Heart right ventricle (tissue), 16 donors: ENCODE measurements around the gene UCKL1. TPM values are rescaled to one million over a fixed set of nuclear protein-coding genes. Genes with fewer than 3 reads are reported as not detected.

Experiments
- ATAC-seq, 8 donors: fragments of 200-7000 bp; cut with Tn5 transposase; one replicate each; pipeline ENCODE4 v1.9.1; 2020; ENCODE audit warnings: mild to moderate bottlenecking in 8 of 8, moderate library complexity in 8 of 8, moderate number of reproducible peaks in 1 of 8
- DNase-seq, 2 donors: peaks; one replicate each; pipeline ENCODE4 v3.0.0-alpha.2; 2020
- H3K27ac ChIP-seq, 10 donors: fragments of 200-600 bp; sonication (generic) in 2 of 10; one replicate each; pipeline versions ENCODE4 v1.5.0 to v1.8.0; 2020 to 2022; ENCODE audit warnings: mild to moderate bottlenecking in 3 of 10
- H3K27me3 ChIP-seq, 7 donors: fragments of 200-600 bp; one replicate each; pipeline ENCODE4 v1.8.0; 2021 to 2022; ENCODE audit warnings: mild to moderate bottlenecking in 2 of 7
- H3K36me3 ChIP-seq, 9 donors: fragments of 200-600 bp; sonication (generic) in 1 of 9; one replicate each; pipeline versions ENCODE4 v1.5.0 to v1.8.0; 2020 to 2022; ENCODE audit warnings: mild to moderate bottlenecking in 2 of 9
- H3K4me1 ChIP-seq, 9 donors: fragments of 200-600 bp; sonication (generic) in 1 of 9; one replicate each; pipeline versions ENCODE4 v1.5.0 to v1.8.0; 2020 to 2022; ENCODE audit warnings: mild to moderate bottlenecking in 4 of 9
- H3K4me3 ChIP-seq, 10 donors: fragments of 200-600 bp; sonication (generic) in 2 of 10; one replicate each; pipeline versions ENCODE4 v1.5.0 to v1.8.0; 2020 to 2022; ENCODE audit warnings: mild to moderate bottlenecking in 7 of 10, moderate library complexity in 2 of 10
- H3K9me3 ChIP-seq, 11 donors: fragments of 200-600 bp in 10 of 11; sonication (generic) in 2 of 11; one replicate each; pipeline versions ENCODE4 v1.5.0 to v1.8.0; 2013 to 2022; ENCODE audit warnings: mild to moderate bottlenecking in 2 of 11, control low read depth in 1 of 11, moderate library complexity in 1 of 11
- CTCF ChIP-seq, 9 donors: fragments of 200-600 bp; sonication (generic) in 2 of 9; IDR thresholded peaks; one replicate each; pipeline versions ENCODE4 v1.5.0 to v1.8.0; 2021 to 2022; ENCODE audit warnings: antibody characterized with exemption in 9 of 9, mild to moderate bottlenecking in 5 of 9, moderate library complexity in 1 of 9
- WGBS, 2 donors: extraction: QIAGEN DNeasy Blood & Tissue Kit; methylation state at CpG; one replicate each; pipeline ENCODE4 v1.1.7; 2013; ENCODE audit warnings: inconsistent platforms in 1 of 2; 5-methylcytosine and 5-hydroxymethylcytosine counted together
- intact Hi-C, 10 donors: fragments of 100-400 bp; cut with DNase I; formaldehyde crosslinking; loops; one replicate each; pipeline versions ENCODE4 v1.11.1 to v1.14.2; 2022
- polyA plus RNA-seq, 2 donors: library from polyadenylated mRNA; stranded (reverse); fragments of 200-250 nt; gene quantifications; one replicate each; pipeline ENCODE4 v1.2.3, GENCODE V29; 2013
- total RNA-seq, 10 donors: library from RNA; stranded (reverse); fragmentation: NEBNext Ultra II Directional in 3 of 10; extraction: Animal tissue kit (Norgen Biotek cat#: 25700) in 3 of 10; gene quantifications; one replicate each; pipeline versions ENCODE4 v1.2.1 to v1.2.4, GENCODE V29; 2021 to 2023
- donor health status: Arrhythmogenic right ventricular cardiomyopathy.
- donor health status: ischemic (EF 13 %, LVEDD 7.1; RV severe dilation, severe dysfunction).
- donor health status: healthy with polysubstance abuse.
- donor health status: DM: no; HTN: yes; CAD: no.
- donor health status: DM: no; HTN: no; CAD: no.
- donor health status: ischemic (EF 25% LVEDD 6.9; RV normal size, moderate dysfunction).
- donor health status: ischemic (EF 25% LVEDD 5.7; RV mildly dilated, moderate dysfunction).
- donor health status: healthy.
- donor health status: DM: yes; HTN: yes; CAD: no.
- donor health status: Ischemic cardiomyopathy.
- donor health status: ischemic (EF 35%, LVEDD 5.7; RV mildly dilated, moderate dysfunction).
- donor health status: nonischemic (EF 11% LVEDD 7.7; RV severe dilation, severe dysfunction).
- donor health status: DM: yes; HTN: yes; CAD: no.
- donor health status: PGD.
- donor health status: ischemic (EF 29% LVEDD 5.4; RV normal size, mild dysfunction).
- donor health status: nonischemic (EF 23%, LVEDD 6.1; RV moderate dilation, normal function).

UCKL1 gene
- total and polyA plus RNA-seq, 12 donors, result 27.3 to 130 (median 40.3) TPM

GRCh38 chr20:63894358-63895201 is 61.6 kb downstream of the UCKL1 start, which contains the start of gene DNAJC5:
TSS of gene DNAJC5 (plus strand) at chr20:63895126. CDS start at chr20:63928346, 33,220 bp downstream.
- H3K27ac ChIP-seq, result peak within 1 kb of the TSS; percentile 23 to 93 (median 85)
- no peaks in the 10 kb centered on the region for H3K9me3 ChIP-seq
- 1 to 2% methylated on average over 76 to 82 of the region's 82 CpGs for WGBS, 2 donors
- no peaks in the 10 kb centered on the region for H3K27me3 ChIP-seq
- TF ChIP-seq CTCF (IDR thresholded peaks at IDR 0.05), result no peak
- peak within 1 kb of the TSS; percentile 50 to 70 (median 64) for H3K4me3 ChIP-seq
- ATAC-seq, result peak; percentile 95 to 98 (median 97)
- intact Hi-C loops, result loop anchor here in 1 of 10 donors (5.0 kb wide), 1 partner anchor 63 kb away; the partner anchor contains the start of gene UCKL1
- H3K4me1 ChIP-seq, result peaks cover 11 to 53% (median 47%) of the 10 kb centered on the region in 9 donors
- H3K36me3 ChIP-seq, result peaks cover 0 to 40% (median 6%) of the 10 kb centered on the region in 9 donors
- DNase-seq, result peak; percentile 94 to 98

DNA sequence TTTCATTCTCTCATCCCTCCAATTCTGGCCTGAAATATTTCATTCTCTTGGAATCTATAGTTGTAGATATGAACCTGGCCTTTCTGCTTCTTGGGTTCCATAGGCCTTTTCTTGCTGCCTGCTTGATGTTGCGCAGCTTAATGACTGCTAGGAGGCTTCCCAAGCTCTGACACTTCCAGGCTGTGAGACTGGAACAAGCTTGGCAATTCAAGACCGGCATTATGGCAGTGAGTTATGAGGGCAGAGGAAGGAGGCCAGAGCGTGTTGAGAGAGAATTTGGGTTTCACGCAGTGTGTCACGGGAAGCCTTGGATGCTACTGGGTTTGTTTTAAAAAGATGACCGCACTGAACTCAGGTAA is 62.2 kb downstream of the UCKL1 start:
- H3K27ac ChIP-seq, result peak overlapping the region in 9 of 10 donors; percentile 66 to 89 (median 80)
- no peaks in the 10 kb centered on the region for H3K27me3 ChIP-seq
- DNase-seq (no peak), ATAC-seq (no peak)
- no peaks in the 10 kb centered on the region for H3K9me3 ChIP-seq
- H3K36me3 ChIP-seq, result peaks cover 0 to 46% (median 11%) of the 10 kb centered on the region in 9 donors
- 27 to 38% methylated on average over 6 of the region's 6 CpGs for WGBS, 2 donors
- peaks cover 11 to 50% (median 41%) of the 10 kb centered on the region in 9 donors for H3K4me1 ChIP-seq
- no peak for TF ChIP-seq CTCF (IDR thresholded peaks at IDR 0.05)
- peak overlapping the region in 7 of 10 donors; percentile 43 to 70 (median 64) for H3K4me3 ChIP-seq
- intact Hi-C loops, result no loop called here

GRCh38 chr20:63892402-63892801 is 63.8 kb downstream of the UCKL1 start:
- ATAC-seq (no peak), DNase-seq (no peak)
- peaks cover 0 to 53% (median 19%) of the 10 kb centered on the region in 9 donors for H3K36me3 ChIP-seq
- TF ChIP-seq CTCF (IDR thresholded peaks at IDR 0.05), result no peak
- H3K4me3 ChIP-seq, result no peak overlapping the region
- intact Hi-C loops, result no loop called here
- H3K9me3 ChIP-seq, result no peaks in the 10 kb centered on the region
- no peak overlapping the region for H3K27ac ChIP-seq
- no peaks in the 10 kb centered on the region for H3K27me3 ChIP-seq
- peaks cover 11 to 37% (median 28%) of the 10 kb centered on the region in 9 donors for H3K4me1 ChIP-seq
- WGBS, 2 donors, result 88 to 92% methylated on average over 7 of the region's 7 CpGs

DNA sequence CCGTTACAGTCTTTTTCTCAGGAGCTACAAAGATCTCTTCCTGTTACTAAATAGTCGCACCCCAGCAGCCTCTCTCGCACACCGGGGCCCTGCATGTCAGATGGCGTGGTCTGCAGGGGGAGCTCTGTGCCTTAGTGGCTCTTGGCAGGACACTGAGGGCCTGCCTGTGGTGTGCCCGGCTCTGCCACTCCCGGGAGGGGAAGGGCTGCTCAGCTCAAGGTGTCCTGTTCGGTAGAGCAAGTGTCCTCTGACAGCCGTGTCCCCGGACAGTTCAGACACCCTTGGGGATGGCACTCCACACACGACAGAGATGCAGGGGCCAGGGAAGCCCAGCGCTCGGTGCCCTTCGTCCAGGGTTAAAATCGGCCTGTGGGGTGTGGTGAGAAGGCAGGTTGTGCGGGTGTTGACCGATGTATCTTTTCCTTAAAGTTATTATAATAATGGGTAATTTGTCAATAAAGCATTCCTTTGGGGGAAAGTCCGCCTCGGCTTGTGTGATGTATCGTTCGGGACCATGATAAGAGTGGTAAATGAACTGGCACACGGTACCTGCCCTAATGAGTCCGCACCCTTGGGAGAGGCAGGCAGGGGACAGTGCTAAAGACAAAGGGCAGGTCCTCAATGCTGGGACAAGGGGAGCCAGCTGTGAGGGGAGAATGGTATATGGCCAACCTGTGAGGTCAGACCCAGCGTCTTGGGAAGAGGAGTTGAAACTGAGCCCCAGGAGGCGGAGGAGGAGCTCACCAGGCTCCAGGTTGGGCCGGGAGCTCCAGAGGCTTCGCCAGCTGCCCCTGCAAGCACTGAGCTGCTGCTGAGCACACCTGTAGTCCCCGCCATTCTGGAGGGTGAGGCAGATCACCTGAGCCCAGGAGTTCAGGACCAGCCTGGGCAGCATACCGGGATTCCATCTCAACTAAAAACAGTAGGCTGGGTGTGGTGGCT is 64.9 kb downstream of the UCKL1 start:
- intact Hi-C loops, result no loop called here
- H3K27ac ChIP-seq, result no peak overlapping the region

More for the DNA sequence above, 64.9 kb downstream of the UCKL1 start:
- no peaks in the 10 kb centered on the region for H3K27me3 ChIP-seq
- H3K36me3 ChIP-seq, result peaks cover 0 to 63% (median 19%) of the 10 kb centered on the region in 9 donors
- H3K9me3 ChIP-seq, result no peaks in the 10 kb centered on the region
- TF ChIP-seq CTCF (IDR thresholded peaks at IDR 0.05), result no peak
- 87% methylated on average over 29 of the region's 29 CpGs for WGBS, 2 donors
- H3K4me3 ChIP-seq, result no peak overlapping the region
- H3K4me1 ChIP-seq, result peaks cover 5 to 26% (median 17%) of the 10 kb centered on the region in 9 donors
- DNase-seq, result no peak
- ATAC-seq, result no peak
